ENCODE results near the gene PCP4. TPM values are rescaled to one million over a fixed set of nuclear protein-coding genes. Genes with fewer than 3 reads are reported as not detected.

The PCP4 gene
- total RNA-seq, 6 experiments from 2014 or later: not detected

DNA sequence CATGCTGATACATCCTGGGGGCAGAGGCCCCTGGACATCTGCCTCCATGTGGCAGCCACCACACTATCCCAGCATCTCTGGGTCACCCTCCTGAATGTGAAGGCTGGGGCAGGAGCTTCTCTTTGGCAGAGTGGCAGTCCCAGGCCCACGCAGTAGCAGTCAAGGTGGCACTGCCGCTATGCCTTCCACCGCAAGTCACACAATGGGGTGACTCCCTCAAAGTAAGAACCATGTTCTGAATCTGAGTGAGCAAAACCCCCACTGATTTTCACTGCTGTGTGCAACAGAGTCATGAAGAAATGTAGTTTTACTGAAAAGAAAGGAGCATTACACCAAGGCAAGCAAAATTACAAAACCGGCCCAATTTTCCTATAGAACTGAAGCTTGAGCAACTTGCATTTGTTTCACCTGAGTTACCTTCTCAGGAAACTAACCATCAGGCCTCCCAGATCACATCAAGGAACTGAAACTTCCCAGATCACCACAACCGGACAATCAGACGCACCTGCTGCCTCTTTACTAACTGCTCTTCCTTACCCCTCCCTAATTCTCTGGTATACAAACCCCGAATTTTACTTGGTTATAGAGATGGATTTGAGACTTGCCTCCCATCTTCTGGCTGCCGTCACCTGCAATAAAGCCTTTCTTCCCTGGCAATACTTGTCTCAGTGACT is 102.6 kb downstream of the PCP4 start:
- Mint-ChIP-seq H3K9me3 (peaks cover 38% of the 10 kb centered on the region), H3K27me3 (ENCODE audit: insufficient read depth) (peaks cover 2% of the 10 kb centered on the region; the same call in 1 of the 2 replicates), H3K4me3 (no peak overlapping the region), H3K36me3 (ENCODE audit: low read depth) (0 out of 2 replicates have a peak, but pooled peaks cover 6% of the 10 kb centered on the region), H3K4me1 (ENCODE audit: low read depth) (no peaks in the 10 kb centered on the region), H3K27ac (no peak overlapping the region)
- no peak for DNase-seq
- TF ChIP-seq, protein P1, sequence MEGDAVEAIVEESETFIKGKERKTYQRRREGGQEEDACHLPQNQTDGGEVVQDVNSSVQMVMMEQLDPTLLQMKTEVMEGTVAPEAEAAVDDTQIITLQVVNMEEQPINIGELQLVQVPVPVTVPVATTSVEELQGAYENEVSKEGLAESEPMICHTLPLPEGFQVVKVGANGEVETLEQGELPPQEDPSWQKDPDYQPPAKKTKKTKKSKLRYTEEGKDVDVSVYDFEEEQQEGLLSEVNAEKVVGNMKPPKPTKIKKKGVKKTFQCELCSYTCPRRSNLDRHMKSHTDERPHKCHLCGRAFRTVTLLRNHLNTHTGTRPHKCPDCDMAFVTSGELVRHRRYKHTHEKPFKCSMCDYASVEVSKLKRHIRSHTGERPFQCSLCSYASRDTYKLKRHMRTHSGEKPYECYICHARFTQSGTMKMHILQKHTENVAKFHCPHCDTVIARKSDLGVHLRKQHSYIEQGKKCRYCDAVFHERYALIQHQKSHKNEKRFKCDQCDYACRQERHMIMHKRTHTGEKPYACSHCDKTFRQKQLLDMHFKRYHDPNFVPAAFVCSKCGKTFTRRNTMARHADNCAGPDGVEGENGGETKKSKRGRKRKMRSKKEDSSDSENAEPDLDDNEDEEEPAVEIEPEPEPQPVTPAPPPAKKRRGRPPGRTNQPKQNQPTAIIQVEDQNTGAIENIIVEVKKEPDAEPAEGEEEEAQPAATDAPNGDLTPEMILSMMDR (IDR thresholded peaks at IDR 0.05): no peak

DNA sequence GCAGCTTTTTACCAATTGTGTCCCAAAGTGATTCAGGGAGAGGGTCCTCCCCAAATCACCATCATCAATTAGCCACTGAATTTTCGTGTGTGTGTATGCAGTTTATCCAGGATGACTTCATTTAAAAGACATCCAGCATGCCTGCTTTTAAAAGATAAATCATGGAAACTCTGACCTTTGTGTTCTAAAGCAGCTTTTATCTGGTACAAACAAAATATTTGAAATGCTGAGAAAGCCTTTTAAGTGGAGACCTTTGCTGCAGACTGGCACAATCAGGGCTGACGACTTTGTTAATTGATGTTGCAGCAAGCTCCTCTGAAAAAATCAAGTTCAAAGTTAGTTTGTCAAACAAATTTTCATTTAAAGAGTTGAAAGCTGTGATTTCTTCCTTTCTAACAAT is 104.7 kb downstream of the PCP4 start:
- DNase-seq: no peak
- Mint-ChIP-seq H3K36me3 (ENCODE audit: low read depth) (no peaks in the 10 kb centered on the region), H3K4me3 (no peak overlapping the region), H3K27ac (no peak overlapping the region), H3K4me1 (ENCODE audit: low read depth) (no peaks in the 10 kb centered on the region), H3K9me3 (peaks cover 40% of the 10 kb centered on the region), H3K27me3 (ENCODE audit: insufficient read depth) (peaks cover under 1% of the 10 kb centered on the region; the same call in 1 of the 2 replicates)
- TF ChIP-seq, protein P1 (IDR thresholded peaks at IDR 0.05): no peak

DNA sequence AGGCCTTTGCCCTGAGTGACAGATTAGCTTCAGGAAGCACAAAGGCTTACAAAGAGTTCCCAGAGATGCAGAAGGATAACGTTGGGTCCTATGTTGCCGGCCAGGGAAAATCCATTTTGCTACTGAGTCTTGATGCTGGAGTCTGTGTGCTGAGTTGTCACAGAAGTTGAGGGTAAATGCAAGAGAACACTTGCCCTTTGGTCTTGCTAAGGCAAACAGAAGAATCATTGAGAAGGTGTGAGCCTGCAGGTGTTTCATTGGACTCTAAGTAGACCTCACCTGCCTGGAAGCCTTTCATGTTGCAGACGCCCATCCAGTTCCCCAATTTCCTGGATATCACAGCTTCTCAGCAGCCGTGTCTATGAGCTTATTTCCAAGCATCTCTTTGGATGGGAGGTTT is 105.2 kb downstream of the PCP4 start:
- no peaks in the 10 kb centered on the region for H3K36me3 Mint-ChIP-seq (ENCODE audit: low read depth)
- H3K4me1 Mint-ChIP-seq (ENCODE audit: low read depth): no peaks in the 10 kb centered on the region
- DNase-seq: no peak
- peaks cover 35% of the 10 kb centered on the region for H3K9me3 Mint-ChIP-seq
- TF ChIP-seq, protein P1 (IDR thresholded peaks at IDR 0.05): no peak
- H3K27me3 Mint-ChIP-seq (ENCODE audit: insufficient read depth): no peaks in the 10 kb centered on the region
- no peak overlapping the region for H3K4me3 Mint-ChIP-seq
- H3K27ac Mint-ChIP-seq: no peak overlapping the region

DNA sequence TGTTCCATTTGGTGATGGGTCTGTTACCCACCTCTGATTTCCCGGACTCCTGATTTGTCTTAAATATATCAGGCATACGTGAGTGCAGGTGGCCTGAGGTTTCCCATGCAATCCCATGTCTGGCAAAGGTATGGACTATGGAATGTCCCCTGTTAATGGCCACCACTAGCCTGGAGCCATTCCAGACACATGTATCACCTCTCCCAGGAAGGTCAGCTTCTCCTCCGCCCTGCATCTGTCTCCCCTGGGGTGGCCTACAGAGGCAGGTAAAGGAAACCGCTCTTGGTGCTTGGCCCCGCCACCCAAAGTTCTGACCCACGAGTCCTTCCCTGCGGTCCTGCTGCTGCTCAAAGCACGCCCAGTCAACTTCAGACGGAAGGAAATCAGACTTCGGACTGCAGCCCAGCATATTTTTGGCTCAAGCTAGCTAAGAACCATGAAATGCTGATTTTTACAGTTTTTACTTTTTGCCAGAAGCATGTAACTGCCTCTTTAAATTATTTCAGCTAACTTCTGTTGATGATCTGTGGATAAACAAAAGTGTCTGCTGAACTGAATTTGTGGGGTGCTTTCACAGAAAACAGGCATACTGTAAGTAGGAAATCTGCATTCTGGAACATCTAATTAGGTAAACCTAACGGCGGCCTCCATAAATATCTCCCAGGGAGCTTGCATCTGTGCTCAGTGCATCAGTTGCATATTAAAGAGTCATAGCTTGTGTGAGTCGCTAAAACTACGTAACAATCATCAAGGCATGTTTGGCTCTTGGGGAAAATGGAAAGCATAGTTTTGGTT is 105.9 kb downstream of the PCP4 start:
- Mint-ChIP-seq H3K36me3 (ENCODE audit: low read depth) (no peaks in the 10 kb centered on the region), H3K27ac (no peak overlapping the region), H3K4me3 (no peak overlapping the region), H3K9me3 (peaks cover 36% of the 10 kb centered on the region), H3K4me1 (ENCODE audit: low read depth) (no peaks in the 10 kb centered on the region), H3K27me3 (ENCODE audit: insufficient read depth) (peaks cover 3% of the 10 kb centered on the region; the same call in 1 of the 2 replicates)
- DNase-seq: no peak
- TF ChIP-seq, protein P1 (IDR thresholded peaks at IDR 0.05): no peak

DNA sequence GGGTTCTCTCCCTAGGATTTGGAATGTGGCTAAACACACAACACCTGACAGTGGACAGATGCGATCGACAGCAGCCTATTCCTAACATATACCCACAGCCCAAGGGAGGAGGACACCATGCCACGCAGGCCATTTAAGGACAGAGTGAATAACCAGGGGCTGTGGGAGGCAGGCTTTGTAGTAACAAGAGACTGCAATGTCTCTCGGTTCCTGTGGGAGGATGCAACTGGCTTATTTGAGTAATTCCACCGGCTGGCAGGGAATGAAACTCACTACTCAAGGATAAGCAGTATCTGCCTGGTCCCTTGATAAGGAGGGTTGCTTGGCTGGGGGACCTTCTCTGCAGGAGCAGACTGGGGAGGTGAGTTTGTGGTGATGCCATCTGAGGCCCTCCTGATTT is 109.6 kb downstream of the PCP4 start:
- Mint-ChIP-seq H3K9me3 (peaks cover 22% of the 10 kb centered on the region), H3K27ac (no peak overlapping the region), H3K36me3 (ENCODE audit: low read depth) (no peaks in the 10 kb centered on the region), H3K4me3 (no peak overlapping the region), H3K27me3 (ENCODE audit: insufficient read depth) (peaks cover 5% of the 10 kb centered on the region), H3K4me1 (ENCODE audit: low read depth) (no peaks in the 10 kb centered on the region)
- DNase-seq: no peak
- TF ChIP-seq, protein P1 (IDR thresholded peaks at IDR 0.05): no peak

Other genes with a start within 250 kb of the PCP4 start
- not detected for gene IGSF5, start 122.3 kb upstream of the PCP4 start, total RNA-seq (2021; fragmentation: NEBNext Ultra II Directional; extraction: Animal tissue kit (Norgen Biotek cat#: 25700))

All from HFFc6 (cell line).